ENCODE data around the gene ULBP1. TPM values are rescaled to one million over a fixed set of nuclear protein-coding genes. Genes with fewer than 3 reads are reported as not detected.
"Not testable (repeated sequence)": the region's sequence is repeated elsewhere in the genome, so short reads cannot be mapped to it uniquely, and the experiment has no call there.

The ULBP1 gene
- total RNA-seq, 2 donors from 2014 or later: 0.14 TPM; not detected in 1

GRCh38 chr6:149939356-149939648, 24.4 kb upstream of the ULBP1 start:
- no peak for TF ChIP-seq CTCF (IDR thresholded peaks at IDR 0.05)
- H3K36me3 ChIP-seq: no peaks in the 10 kb centered on the region
- H3K27me3 ChIP-seq (replicated peaks; ENCODE audit: insufficient read depth): peaks cover 33% of the 10 kb centered on the region
- H3K9me3 ChIP-seq: no peaks in the 10 kb centered on the region
- H3K27ac ChIP-seq: no peak overlapping the region
- DNase-seq (ENCODE audit: low spot score) (no peak), ATAC-seq (ENCODE audit: insufficient number of reproducible peaks, low FRiP score, low read depth) (no peak)
- H3K4me1 ChIP-seq (ENCODE audit: control insufficient read depth in 1 of 2, low read depth in 2 of 2): peaks cover 16 to 21% of the 10 kb centered on the region in 2 donors
- H3K4me3 ChIP-seq: no peak overlapping the region

- DNase-seq (ENCODE audit: low spot score) (no peak), ATAC-seq (ENCODE audit: insufficient number of reproducible peaks, low FRiP score, low read depth) (no peak)
- no peak for TF ChIP-seq CTCF (IDR thresholded peaks at IDR 0.05)
- no peaks in the 10 kb centered on the region for H3K9me3 ChIP-seq
- peaks cover 16 to 21% of the 10 kb centered on the region in 2 donors for H3K4me1 ChIP-seq (ENCODE audit: control insufficient read depth in 1 of 2, low read depth in 2 of 2)
- H3K4me3 ChIP-seq: no peak overlapping the region
- peak overlapping the region in 1 of 2 donors; percentile 11 for H3K27ac ChIP-seq
- H3K36me3 ChIP-seq: no peaks in the 10 kb centered on the region
- peaks cover 33% of the 10 kb centered on the region for H3K27me3 ChIP-seq (replicated peaks; ENCODE audit: insufficient read depth)
Measured at GRCh38 chr6:149939909-149940671, 23.7 kb upstream of the ULBP1 start.

GRCh38 chr6:149940672-149940982, 23.1 kb upstream of the ULBP1 start:
- peak overlapping the region in 1 of 2 donors; percentile 11 for H3K27ac ChIP-seq
- H3K36me3 ChIP-seq: no peaks in the 10 kb centered on the region
- no peak for DNase-seq (ENCODE audit: low spot score)
- H3K9me3 ChIP-seq: no peaks in the 10 kb centered on the region
- no peak overlapping the region for H3K4me3 ChIP-seq
- peaks cover 16 to 21% of the 10 kb centered on the region in 2 donors for H3K4me1 ChIP-seq (ENCODE audit: control insufficient read depth in 1 of 2, low read depth in 2 of 2)
- no peak for ATAC-seq (ENCODE audit: insufficient number of reproducible peaks, low FRiP score, low read depth)
- TF ChIP-seq CTCF (IDR thresholded peaks at IDR 0.05): no peak
- peaks cover 33% of the 10 kb centered on the region for H3K27me3 ChIP-seq (replicated peaks; ENCODE audit: insufficient read depth)

GRCh38 chr6:149941583-149942460, 21.9 kb upstream of the ULBP1 start, which contains the start of gene ULBP2:
Gene ULBP2, plus strand, starts transcription at chr6:149942014. Its CDS starts 59 bp downstream, at chr6:149942073.
- TF ChIP-seq CTCF (IDR thresholded peaks at IDR 0.05): no peak
- Histone ChIP-seq H3K27ac (no peak within 1 kb of the TSS), H3K27me3 (replicated peaks; ENCODE audit: insufficient read depth) (peaks cover 33% of the 10 kb centered on the region), H3K4me3 (peak within 1 kb of the TSS; percentile 77), H3K36me3 (no peaks in the 10 kb centered on the region), H3K4me1 (ENCODE audit: control insufficient read depth in 1 of 2, low read depth in 2 of 2) (peaks cover 16 to 21% of the 10 kb centered on the region in 2 donors), H3K9me3 (no peaks in the 10 kb centered on the region)
- peak; percentile 88 for ATAC-seq (ENCODE audit: insufficient number of reproducible peaks, low FRiP score, low read depth)
- peak; percentile 67 for DNase-seq (ENCODE audit: low spot score)

- TF ChIP-seq CTCF (IDR thresholded peaks at IDR 0.05): no peak
- ATAC-seq (ENCODE audit: insufficient number of reproducible peaks, low FRiP score, low read depth) (no peak), DNase-seq (ENCODE audit: low spot score) (no peak)
- Histone ChIP-seq H3K4me3 (peak overlapping the region; percentile 77), H3K36me3 (no peaks in the 10 kb centered on the region), H3K9me3 (no peaks in the 10 kb centered on the region), H3K27ac (no peak overlapping the region), H3K27me3 (replicated peaks; ENCODE audit: insufficient read depth) (peaks cover 29% of the 10 kb centered on the region), H3K4me1 (ENCODE audit: control insufficient read depth in 1 of 2, low read depth in 2 of 2) (peaks cover 16 to 21% of the 10 kb centered on the region in 2 donors)
Measured at GRCh38 chr6:149942461-149942829, 21.3 kb upstream of the ULBP1 start.

GRCh38 chr6:149943321-149943720, 20.4 kb upstream of the ULBP1 start:
- DNase-seq (ENCODE audit: low spot score); ATAC-seq (ENCODE audit: insufficient number of reproducible peaks, low FRiP score, low read depth): not testable (repeated sequence)

GRCh38 chr6:149945276-149945675, 18.5 kb upstream of the ULBP1 start:
- H3K27me3 ChIP-seq (replicated peaks; ENCODE audit: insufficient read depth); DNase-seq (ENCODE audit: low spot score); H3K9me3 ChIP-seq; H3K27ac ChIP-seq; H3K4me3 ChIP-seq; ATAC-seq (ENCODE audit: insufficient number of reproducible peaks, low FRiP score, low read depth); H3K36me3 ChIP-seq: not testable (repeated sequence)
- peaks cover 7 to 11% of the 10 kb centered on the region in 2 donors for H3K4me1 ChIP-seq (ENCODE audit: control insufficient read depth in 1 of 2, low read depth in 2 of 2)

More at GRCh38 chr6:149943321-149943720, 20.4 kb upstream of the ULBP1 start:
- not testable (repeated sequence) for H3K9me3 ChIP-seq, H3K36me3 ChIP-seq, H3K4me3 ChIP-seq, H3K27ac ChIP-seq
- peaks cover 27% of the 10 kb centered on the region for H3K27me3 ChIP-seq (replicated peaks; ENCODE audit: insufficient read depth)
- peaks cover 14 to 18% of the 10 kb centered on the region in 2 donors for H3K4me1 ChIP-seq (ENCODE audit: control insufficient read depth in 1 of 2, low read depth in 2 of 2)

All from thoracic aorta (tissue), 2 donors.